Body of pancreas (tissue), 4 donors: ENCODE results near the gene PPP2R5A.

Experiments used
- CTCF ChIP-seq, 7 experiments: fragments of 450-650 bp in 4 of 7; fragments of 200-600 bp in 3 of 7; sonication (generic) in 3 of 7; IDR thresholded peaks; one replicate each; pipeline ENCODE4 v1.5.1; 2016 to 2019; ENCODE audit warnings: antibody characterized with exemption in 7 of 7
- POLR2A ChIP-seq, 3 donors: fragments of 450-650 bp; IDR thresholded peaks; one replicate each; pipeline ENCODE4 v1.6.1; 2016; ENCODE audit warnings: antibody characterized with exemption in 3 of 3, mild to moderate bottlenecking in 2 of 3

GRCh38 chr1:212355230-212355969 lies 70.2 kb downstream of the PPP2R5A start:
- TF ChIP-seq CTCF (IDR thresholded peaks at IDR 0.05) (no peak), POLR2A (IDR thresholded peaks at IDR 0.05) (no peak)
